GM12875 (cell line): ENCODE results near the gene LALBA.

Source experiments
- H3K4me3 ChIP-seq: one replicate; pipeline ENCODE4 v1.5.1; 2011; ENCODE audit warnings: low read depth, low read length, control low read depth
- CTCF ChIP-seq: IDR thresholded peaks from 2 replicates; pipeline ENCODE4 v1.5.1; 2011; ENCODE audit warnings: low read depth, mild to moderate bottlenecking, control low read depth, inconsistent platforms, low read length, moderate library complexity, borderline replicate concordance; ENCODE audit not compliant: insufficient read depth

LALBA gene

GRCh38 chr12:48600552-48600951, 30.7 kb upstream of the LALBA start:
- TF ChIP-seq CTCF, result no peak
- no peak overlapping the region for H3K4me3 ChIP-seq

- no peak overlapping the region for H3K4me3 ChIP-seq
- no peak for TF ChIP-seq CTCF
These were observed 22.8 kb upstream of the LALBA start for GRCh38 chr12:48592591-48593086.

- no peak overlapping the region for H3K4me3 ChIP-seq
- TF ChIP-seq CTCF, result no peak
These were observed 16.5 kb upstream of the LALBA start for GRCh38 chr12:48586361-48586760.

- H3K4me3 ChIP-seq, result no peak overlapping the region
- no peak for TF ChIP-seq CTCF
These were observed 13.9 kb upstream of the LALBA start for GRCh38 chr12:48583728-48584127.

- no peak overlapping the region for H3K4me3 ChIP-seq
- no peak for TF ChIP-seq CTCF
These were observed 11.0 kb upstream of the LALBA start for GRCh38 chr12:48580831-48581230.

- no peak overlapping the region for H3K4me3 ChIP-seq
- no peak for TF ChIP-seq CTCF
These were observed 2.5 kb upstream of the LALBA start for GRCh38 chr12:48572326-48572725.

- no peak for TF ChIP-seq CTCF
- H3K4me3 ChIP-seq, result no peak overlapping the region
These were observed 2.1 kb downstream of the LALBA start for GRCh38 chr12:48567731-48568130.
